PC-9 (cell line): Measurements from ENCODE around the gene AHDC1. TPM values are rescaled to one million over a fixed set of nuclear protein-coding genes. Genes with fewer than 3 reads are reported as not detected.

ENCODE experiments used
- BruUV-seq: library from RNA; stranded (reverse); fragments of 400-500 nt; replicated peaks from 2 replicates; lab custom pipeline; 2021; lab: Mats Ljungman, UMichigan
- CTCF ChIA-PET: fragments of 300-600 bp; sonication (Branson Sonifier 250); formaldehyde crosslinking; loops from one replicate; lab custom pipeline; 2022; ENCODE audit warnings: antibody characterized with exemption; lab: Charles Lee
- POLR2A ChIA-PET: fragments of 300-600 bp; sonication (Branson Sonifier 250); formaldehyde crosslinking; loops from one replicate; lab custom pipeline; 2022; ENCODE audit warnings: antibody characterized with exemption; ENCODE audit not compliant: unreplicated experiment; lab: Charles Lee
- DNase-seq, 2 experiments: peaks; one replicate each; pipeline versions ENCODE4 v3.0.0 to v3.0.0-alpha.2; 2015 to 2022; ENCODE audit warnings: mixed read lengths in 1 of 2
- H2AFZ ChIP-seq: fragments of 200-600 bp; sonication (generic); 2 replicates; pipeline ENCODE4 v1.8.1; 2017; ENCODE audit warnings: antibody characterized with exemption
- H3F3A ChIP-seq: fragments of 200-600 bp; sonication (generic); 2 replicates; pipeline ENCODE4 v1.8.1; 2017; ENCODE audit warnings: antibody characterized with exemption, mild to moderate bottlenecking, low read depth; ENCODE audit not compliant: insufficient read depth
- H3K27ac ChIP-seq: fragments of 200-600 bp; sonication (generic); 2 replicates; pipeline ENCODE4 v1.6.1; 2016; ENCODE audit warnings: mixed run types
- H3K27me3 ChIP-seq: fragments of 200-600 bp; sonication (generic); 2 replicates; pipeline ENCODE4 v1.6.1; 2016; ENCODE audit warnings: low read depth, mixed run types; ENCODE audit not compliant: insufficient read depth
- H3K36me3 ChIP-seq: fragments of 200-600 bp; sonication (generic); 2 replicates; pipeline ENCODE4 v1.6.1; 2016; ENCODE audit warnings: low read depth, mixed run types
- H3K4me1 ChIP-seq: fragments of 200-600 bp; sonication (generic); replicated peaks from 2 replicates; pipeline ENCODE4 v1.6.1; 2016; ENCODE audit warnings: mixed run types; ENCODE audit not compliant: insufficient read depth
- H3K4me2 ChIP-seq: fragments of 200-600 bp; sonication (generic); 2 replicates; pipeline ENCODE4 v1.6.1; 2017; ENCODE audit warnings: mixed run types
- H3K4me3 ChIP-seq: fragments of 200-600 bp; sonication (generic); 2 replicates; pipeline ENCODE4 v1.6.1; 2016; ENCODE audit warnings: mixed run types
- H3K79me2 ChIP-seq: fragments of 200-600 bp; sonication (generic); 2 replicates; pipeline ENCODE4 v1.6.1; 2017; ENCODE audit warnings: low read depth, mixed run types
- H3K9me2 ChIP-seq: fragments of 200-600 bp; sonication (generic); 2 replicates; pipeline ENCODE4 v1.8.1; 2017; ENCODE audit warnings: mild to moderate bottlenecking; ENCODE audit not compliant: insufficient read depth
- H3K9me3 ChIP-seq: fragments of 200-600 bp; sonication (generic); 2 replicates; pipeline ENCODE4 v1.8.1; 2016; ENCODE audit warnings: low read depth; ENCODE audit not compliant: insufficient read depth
- H4K20me1 ChIP-seq: fragments of 200-600 bp; sonication (generic); 2 replicates; pipeline ENCODE4 v1.8.1; 2017; ENCODE audit not compliant: insufficient read depth
- EZH2 ChIP-seq: fragments of 200-600 bp; sonication (generic); IDR thresholded peaks from 2 replicates; pipeline ENCODE4 v1.8.0; 2017; ENCODE audit warnings: antibody characterized with exemption, low read depth
- intact Hi-C: fragments of 100-400 bp; cut with micrococcal nuclease; formaldehyde crosslinking; loops from one replicate; pipeline ENCODE4 v1.10.0; 2022; ENCODE audit not compliant: unreplicated experiment
- total RNA-seq: library from RNA; stranded (reverse); gene quantifications from 2 replicates; pipeline ENCODE4 v1.2.3, GENCODE V29; 2021
- TF ChIP-seq, protein P1 (sequence below): fragments of 200-600 bp; sonication (generic); conservative IDR thresholded peaks from 2 replicates; pipeline ENCODE4 v1.6.1; 2017; ENCODE audit warnings: mixed run types, antibody characterized with exemption, mild to moderate bottlenecking, moderate library complexity

The AHDC1 gene
- total RNA-seq, 1 experiment from 2014 or later, result 48.8 TPM

DNA sequence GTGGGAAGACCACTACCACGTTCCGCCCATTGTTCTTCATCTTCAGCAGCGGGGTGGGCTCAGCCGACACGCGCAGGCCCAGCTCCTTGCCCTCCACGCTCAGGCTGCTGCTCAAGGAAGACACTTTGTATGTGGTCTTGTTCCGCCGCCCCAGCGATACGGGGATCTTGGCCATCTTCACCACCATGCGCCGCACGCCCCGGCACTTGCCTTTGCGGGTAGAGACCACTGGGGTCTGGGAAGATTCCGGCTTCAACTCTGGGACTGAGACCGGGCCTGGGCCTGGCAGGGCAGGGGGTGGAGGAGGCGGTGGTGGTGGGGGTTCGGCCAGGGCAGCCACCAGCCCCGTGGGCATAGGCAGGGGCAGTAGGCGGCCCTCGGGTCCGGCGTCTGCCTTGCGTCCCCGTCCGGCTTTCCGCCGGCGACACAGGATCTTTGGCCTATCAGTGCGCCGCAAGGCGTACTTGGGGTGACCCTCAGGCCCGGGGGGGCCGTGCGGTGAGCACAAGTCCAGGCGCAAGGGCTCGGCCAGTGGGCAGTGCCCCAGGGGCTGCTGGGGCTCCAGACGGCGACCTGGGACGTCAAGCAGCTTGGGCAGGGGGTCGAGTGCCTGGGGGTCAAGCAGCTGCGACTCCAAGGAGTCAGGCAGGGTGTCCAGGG, 53.3 kb downstream of the AHDC1 start:
- Histone ChIP-seq H3K4me3 (no peak overlapping the region), H3K4me1 (no peaks in the 10 kb centered on the region), H3K9me2 (no peaks in the 10 kb centered on the region), H4K20me1 (no peaks in the 10 kb centered on the region), H3F3A (no peaks in the 10 kb centered on the region), H3K36me3 (no peaks in the 10 kb centered on the region), H3K79me2 (no peaks in the 10 kb centered on the region), H3K27ac (no peak overlapping the region), H3K9me3 (no peaks in the 10 kb centered on the region), H3K4me2 (no peak overlapping the region), H2AFZ (no peak overlapping the region), H3K27me3 (no peaks in the 10 kb centered on the region)
- TF ChIP-seq, protein P1, sequence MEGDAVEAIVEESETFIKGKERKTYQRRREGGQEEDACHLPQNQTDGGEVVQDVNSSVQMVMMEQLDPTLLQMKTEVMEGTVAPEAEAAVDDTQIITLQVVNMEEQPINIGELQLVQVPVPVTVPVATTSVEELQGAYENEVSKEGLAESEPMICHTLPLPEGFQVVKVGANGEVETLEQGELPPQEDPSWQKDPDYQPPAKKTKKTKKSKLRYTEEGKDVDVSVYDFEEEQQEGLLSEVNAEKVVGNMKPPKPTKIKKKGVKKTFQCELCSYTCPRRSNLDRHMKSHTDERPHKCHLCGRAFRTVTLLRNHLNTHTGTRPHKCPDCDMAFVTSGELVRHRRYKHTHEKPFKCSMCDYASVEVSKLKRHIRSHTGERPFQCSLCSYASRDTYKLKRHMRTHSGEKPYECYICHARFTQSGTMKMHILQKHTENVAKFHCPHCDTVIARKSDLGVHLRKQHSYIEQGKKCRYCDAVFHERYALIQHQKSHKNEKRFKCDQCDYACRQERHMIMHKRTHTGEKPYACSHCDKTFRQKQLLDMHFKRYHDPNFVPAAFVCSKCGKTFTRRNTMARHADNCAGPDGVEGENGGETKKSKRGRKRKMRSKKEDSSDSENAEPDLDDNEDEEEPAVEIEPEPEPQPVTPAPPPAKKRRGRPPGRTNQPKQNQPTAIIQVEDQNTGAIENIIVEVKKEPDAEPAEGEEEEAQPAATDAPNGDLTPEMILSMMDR, result no peak
- no peak for TF ChIP-seq EZH2
- intact Hi-C loops, result no loop called here
- no TSS peak for BruUV-seq
- no peak for DNase-seq
- ChIA-PET POLR2A (interaction anchor here (0.7 kb wide), 2 partner anchors 21 to 112 kb away, joined by 3 to 4 read pairs; no protein-coding TSS in a partner anchor), CTCF (no interaction called here)

DNA sequence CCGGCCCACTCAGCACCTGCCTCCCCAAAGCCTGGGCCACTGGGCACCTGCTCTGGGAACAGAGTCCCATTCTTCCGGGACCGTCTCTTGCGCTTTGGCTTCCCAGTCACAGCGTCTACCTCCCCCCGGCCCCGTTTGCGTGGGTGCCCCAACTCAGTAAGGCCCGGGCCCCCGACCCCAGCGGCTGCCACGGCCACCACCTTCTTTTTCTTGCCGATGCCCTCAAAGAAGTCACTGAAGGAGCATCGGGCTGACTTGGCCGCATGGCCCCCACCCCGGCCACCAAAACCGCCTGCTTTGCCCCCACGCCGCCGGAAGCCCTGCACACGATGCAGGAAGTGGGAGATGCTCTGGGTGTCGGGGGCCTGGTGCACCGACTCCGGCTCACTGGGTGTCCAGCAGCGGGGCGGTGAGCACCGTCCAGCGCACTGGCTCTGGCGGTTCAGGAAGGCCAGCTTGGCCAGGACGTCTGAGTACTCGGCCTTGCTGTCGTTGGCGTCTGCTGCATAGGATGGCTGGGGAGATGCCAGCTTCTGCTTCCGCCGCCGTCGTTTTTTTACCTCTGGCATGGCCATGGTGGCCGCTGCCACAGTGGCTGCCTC, 54.0 kb downstream of the AHDC1 start:
- ChIA-PET CTCF (no interaction called here), POLR2A (interaction anchor here (0.7 kb wide), 1 partner anchor 112 kb away, joined by 3 read pairs; no protein-coding TSS in a partner anchor)
- Histone ChIP-seq H3K9me2 (no peaks in the 10 kb centered on the region), H3K9me3 (no peaks in the 10 kb centered on the region), H3K4me2 (no peak overlapping the region), H3K27ac (no peak overlapping the region), H3K36me3 (no peaks in the 10 kb centered on the region), H3K27me3 (no peaks in the 10 kb centered on the region), H2AFZ (no peak overlapping the region), H3K79me2 (peaks cover 5% of the 10 kb centered on the region; the same call in 1 of the 2 replicates), H3K4me1 (0 out of 2 replicates have a peak, but pooled peaks cover 3% of the 10 kb centered on the region), H3K4me3 (no peak overlapping the region), H4K20me1 (no peaks in the 10 kb centered on the region), H3F3A (no peaks in the 10 kb centered on the region; the same call in 1 of the 2 replicates)
- no peak for TF ChIP-seq EZH2
- TF ChIP-seq, protein P1, result no peak
- no peak for DNase-seq
- intact Hi-C loops, result no loop called here
- BruUV-seq, result no TSS peak

DNA sequence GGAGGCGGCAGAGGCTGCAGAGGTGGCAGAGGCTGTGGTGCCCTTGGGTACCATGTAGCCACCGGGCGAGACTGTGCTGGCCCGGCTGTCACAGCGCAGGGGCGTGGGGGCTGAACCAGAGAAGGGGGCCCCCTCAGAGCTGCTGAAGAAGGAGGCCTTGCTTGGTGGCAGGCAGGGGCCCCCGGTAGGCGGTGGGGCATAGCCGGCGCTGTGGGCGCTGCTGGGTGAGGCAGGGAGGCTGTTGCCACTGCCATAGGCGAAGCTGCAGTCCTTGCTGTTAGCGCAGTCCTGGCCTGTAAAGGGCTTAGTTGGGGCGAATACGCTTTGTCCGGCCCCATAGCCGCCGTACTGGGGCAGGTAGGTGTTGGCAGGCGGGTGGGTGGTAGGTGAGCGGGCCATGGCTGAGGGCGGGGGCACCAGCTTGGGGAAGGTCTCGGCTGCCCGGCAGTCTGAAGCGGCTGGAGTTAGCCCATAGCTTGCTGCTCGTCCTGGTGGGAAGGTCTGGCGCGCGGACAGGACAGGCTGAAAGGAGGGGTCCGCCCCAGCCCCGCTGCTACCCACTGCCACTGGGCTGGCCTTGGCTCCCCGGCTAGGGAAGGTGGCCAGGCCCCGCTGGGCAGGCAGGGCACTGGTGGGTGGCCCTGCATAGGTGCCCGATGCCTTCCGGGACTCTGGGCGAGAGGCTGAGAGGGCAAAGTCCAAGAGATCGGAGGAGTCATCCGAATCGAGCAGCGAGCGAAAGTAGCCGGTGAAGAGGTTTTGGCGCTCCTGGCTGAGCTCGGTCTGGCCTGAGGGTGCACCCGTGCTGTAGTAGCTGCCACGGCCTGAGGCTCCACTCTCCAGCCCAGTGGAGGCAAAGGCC, 54.9 kb downstream of the AHDC1 start:
- BruUV-seq, result no TSS peak
- Histone ChIP-seq H3K4me2 (no peak overlapping the region), H3K27me3 (no peaks in the 10 kb centered on the region), H3K9me3 (no peaks in the 10 kb centered on the region), H3K79me2 (peaks cover 11% of the 10 kb centered on the region; the same call in 1 of the 2 replicates), H3F3A (peaks cover 3% of the 10 kb centered on the region; the same call in 1 of the 2 replicates), H3K27ac (no peak overlapping the region), H3K9me2 (no peaks in the 10 kb centered on the region), H2AFZ (no peak overlapping the region), H4K20me1 (no peaks in the 10 kb centered on the region), H3K4me3 (no peak overlapping the region), H3K36me3 (no peaks in the 10 kb centered on the region), H3K4me1 (peaks cover 11% of the 10 kb centered on the region)
- intact Hi-C loops, result no loop called here
- POLR2A ChIA-PET, result no interaction called here
- DNase-seq, result no peak
- TF ChIP-seq EZH2, result no peak
- TF ChIP-seq, protein P1, result no peak
- CTCF ChIA-PET, result no interaction called here
